Measurements from ENCODE around the gene GPR146. TPM values are rescaled to one million over a fixed set of nuclear protein-coding genes. Genes with fewer than 3 reads are reported as not detected.

Gene GPR146
- total RNA-seq, 1 donor from 2014 or later, result 224 TPM

DNA sequence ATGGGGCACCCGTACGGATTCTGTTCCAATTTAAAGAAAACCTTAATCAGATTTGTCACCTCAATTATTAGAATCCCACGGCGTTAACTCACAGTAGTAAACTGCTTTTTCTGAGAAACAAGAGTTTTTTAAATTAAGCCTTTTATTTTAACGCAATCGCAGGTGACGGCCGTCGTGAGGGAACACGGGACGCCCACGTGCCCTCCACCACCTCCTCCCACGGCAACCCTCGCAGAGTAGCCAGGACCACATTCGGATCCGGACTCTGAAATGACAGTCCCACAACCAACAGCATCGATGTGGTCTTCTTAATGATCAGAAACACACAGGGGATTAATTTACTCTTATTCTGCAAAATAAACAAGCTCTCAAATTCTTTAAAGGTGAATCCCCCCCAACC, 22.0 kb upstream of the GPR146 start:
- Histone ChIP-seq H3K4me3 (no peak overlapping the region), H3K27ac (no peak overlapping the region), H3K4me1 (peaks cover 0 to 13% of the 10 kb centered on the region in 2 donors), H3K36me3 (peaks cover 12 to 46% of the 10 kb centered on the region in 2 donors), H3K27me3 (no peaks in the 10 kb centered on the region), H3K9me3 (no peaks in the 10 kb centered on the region)
- TF ChIP-seq CTCF (IDR thresholded peaks at IDR 0.05), result no peak
- intact Hi-C loops (cut with DNase I), result no loop called here
- no peak for DNase-seq (ENCODE audit: low spot score in 2 of 2)

- peaks cover 12 to 46% of the 10 kb centered on the region in 2 donors for H3K36me3 ChIP-seq
- H3K27me3 ChIP-seq, result no peaks in the 10 kb centered on the region
- no peak for TF ChIP-seq CTCF (IDR thresholded peaks at IDR 0.05)
- no peak for DNase-seq (ENCODE audit: low spot score in 2 of 2)
- H3K27ac ChIP-seq, result no peak overlapping the region
- intact Hi-C loops (cut with DNase I), result no loop called here
- H3K4me3 ChIP-seq, result no peak overlapping the region
- H3K9me3 ChIP-seq, result no peaks in the 10 kb centered on the region
- H3K4me1 ChIP-seq, result peaks cover 0 to 13% of the 10 kb centered on the region in 2 donors
Measured at GRCh38 chr7:1022801-1023465, 21.4 kb upstream of the GPR146 start.

DNA sequence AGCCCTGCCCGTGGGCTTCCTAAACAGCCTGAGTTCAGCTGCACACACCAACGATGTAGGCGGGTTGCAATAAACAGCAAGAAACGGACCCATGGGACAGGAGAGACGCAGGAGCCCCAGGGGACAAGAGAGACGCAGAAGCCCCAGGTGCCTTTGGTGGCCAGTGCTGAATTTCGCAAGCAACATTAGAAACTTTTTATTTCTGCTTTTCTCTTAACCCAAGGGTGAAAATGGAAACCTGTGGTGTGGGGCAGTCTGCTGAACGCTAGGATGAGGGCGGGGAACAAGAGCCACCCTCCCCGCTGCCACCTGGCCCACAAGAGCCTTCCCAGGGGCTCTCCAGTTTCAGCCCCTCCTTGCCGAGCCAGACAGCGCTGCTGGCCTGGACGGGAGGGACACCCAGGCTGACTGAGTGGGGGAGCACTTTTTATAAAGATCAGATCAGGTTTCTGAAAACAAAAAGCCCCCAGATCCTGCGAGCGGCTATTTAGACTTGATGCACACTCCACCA, 20.0 kb upstream of the GPR146 start:
- Histone ChIP-seq H3K9me3 (no peaks in the 10 kb centered on the region), H3K36me3 (peaks cover 12 to 41% of the 10 kb centered on the region in 2 donors), H3K27ac (no peak overlapping the region), H3K4me1 (peaks cover 0 to 18% of the 10 kb centered on the region in 2 donors), H3K27me3 (no peaks in the 10 kb centered on the region), H3K4me3 (no peak overlapping the region)
- no peak for DNase-seq (ENCODE audit: low spot score in 2 of 2)
- no peak for TF ChIP-seq CTCF (IDR thresholded peaks at IDR 0.05)
- intact Hi-C loops (cut with DNase I), result no loop called here

- Histone ChIP-seq H3K27me3 (no peaks in the 10 kb centered on the region), H3K4me3 (no peak overlapping the region), H3K27ac (no peak overlapping the region), H3K4me1 (peaks cover 0 to 20% of the 10 kb centered on the region in 2 donors), H3K9me3 (no peaks in the 10 kb centered on the region), H3K36me3 (peaks cover 8 to 41% of the 10 kb centered on the region in 2 donors)
- intact Hi-C loops (cut with DNase I), result no loop called here
- DNase-seq (ENCODE audit: low spot score in 2 of 2), result no peak
- no peak for TF ChIP-seq CTCF (IDR thresholded peaks at IDR 0.05)
Measured at GRCh38 chr7:1024876-1025742, 19.2 kb upstream of the GPR146 start.

DNA sequence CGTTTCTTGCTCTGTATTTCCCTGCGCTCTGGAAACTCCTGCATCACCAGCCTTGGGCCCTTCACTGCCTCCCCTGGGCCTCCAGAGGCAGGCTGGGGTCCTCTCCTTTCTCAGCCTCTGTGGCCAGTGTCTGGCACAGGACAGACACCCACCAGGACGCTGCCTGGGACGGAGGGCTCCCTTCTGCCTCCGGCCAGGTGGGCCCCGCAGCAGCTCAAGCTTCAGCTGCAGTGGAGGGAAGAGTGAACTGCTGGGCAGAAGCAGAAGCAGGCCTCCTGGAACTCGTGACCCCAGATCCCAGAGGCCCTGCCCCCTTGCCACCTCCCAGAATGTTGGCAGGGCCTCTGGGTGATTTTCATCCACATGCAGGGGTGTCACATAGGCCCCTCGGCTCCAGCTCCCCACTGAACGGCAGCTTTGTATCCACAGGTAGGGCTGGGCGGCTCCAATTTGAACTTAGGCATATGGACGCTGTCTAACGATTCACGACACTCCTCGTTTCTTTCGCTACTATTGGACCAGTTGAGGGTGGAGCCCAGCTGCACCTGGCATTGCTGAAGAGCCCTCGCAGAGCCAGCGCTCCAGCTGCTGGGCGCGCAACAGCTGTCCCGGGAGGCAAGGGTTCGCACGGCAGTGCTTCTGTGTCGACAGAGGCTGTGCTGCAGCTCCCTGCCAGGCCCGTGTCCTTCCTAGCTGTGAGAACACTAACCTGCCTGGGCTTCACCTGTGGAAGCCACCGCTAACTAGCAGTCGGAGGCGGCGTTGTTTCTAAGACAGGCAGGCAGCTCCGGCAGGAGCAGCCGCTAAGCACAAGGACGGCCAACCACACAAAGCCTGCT, 18.4 kb upstream of the GPR146 start:
- TF ChIP-seq CTCF (IDR thresholded peaks at IDR 0.05), result no peak
- Histone ChIP-seq H3K36me3 (peaks cover 3 to 38% of the 10 kb centered on the region in 2 donors), H3K27me3 (no peaks in the 10 kb centered on the region), H3K9me3 (no peaks in the 10 kb centered on the region), H3K27ac (no peak overlapping the region), H3K4me3 (no peak overlapping the region), H3K4me1 (peaks cover 0 to 20% of the 10 kb centered on the region in 2 donors)
- intact Hi-C loops (cut with DNase I), result no loop called here
- no peak for DNase-seq (ENCODE audit: low spot score in 2 of 2)

Measured in ascending aorta (tissue), 2 donors.